ENCODE data around the gene C12orf57. TPM values are rescaled to one million over a fixed set of nuclear protein-coding genes. Genes with fewer than 3 reads are reported as not detected.

The C12orf57 gene
- total and polyA plus RNA-seq, 2 of the 8 experiments (the other 6 are each of a cell fraction or from before 2014, with no cell fraction given): 174 to 993 TPM

GRCh38 chr12:6977653-6978052 lies 33.8 kb downstream of the C12orf57 start:
- Histone ChIP-seq H3K4me2 (ENCODE audit: insufficient read depth in 1 of 2, low read depth in 2 of 2, low read length in 2 of 2) (no peak overlapping the region), H4K20me1 (replicated peaks in 1 of 2; ENCODE audit: control insufficient read depth in 1 of 2, insufficient read depth in 2 of 2, low read length in 2 of 2) (peaks cover 8 to 9% of the 10 kb centered on the region in 2 experiments), H3K27me3 (replicated peaks in 1 of 4; ENCODE audit: control insufficient read depth in 3 of 4, extremely low read depth in 1 of 4, insufficient read depth in 3 of 4, low read length in 3 of 4) (no peaks in the 10 kb centered on the region)

More at GRCh38 chr12:6977653-6978052, 33.8 kb downstream of the C12orf57 start:
- Histone ChIP-seq H3K79me2 (ENCODE audit: control insufficient read depth in 1 of 2, insufficient read depth in 2 of 2, low read length in 2 of 2) (peaks cover 0 to 4% of the 10 kb centered on the region in 2 experiments; a peak in 2 of 4 replicates), H2BK5ac (ENCODE audit: low read depth, low read length) (no peak overlapping the region), H3K9me3 (ENCODE audit: insufficient read depth in 2 of 2, low read depth in 1 of 2, low read length in 1 of 2) (no peaks in the 10 kb centered on the region), H2BK15ac (ENCODE audit: low read length) (no peak overlapping the region), H3K14ac (ENCODE audit: insufficient read length) (no peak overlapping the region), H4K8ac (ENCODE audit: extremely low read depth, insufficient read depth, low read length) (no peak overlapping the region), H2BK12ac (ENCODE audit: low read depth, low read length) (no peak overlapping the region), H3K4me3 (ENCODE audit: extremely low read depth in 1 of 4, insufficient read depth in 2 of 4, low read depth in 3 of 4, low read length in 4 of 4) (no peak overlapping the region), H3K56ac (replicated peaks; ENCODE audit: insufficient read length, low read depth, low read length) (no peak overlapping the region), H3K27ac (ENCODE audit: low read depth, low read length) (no peak overlapping the region; the same call in 1 of the 2 replicates), H3K23me2 (ENCODE audit: low read depth, low read length) (no peaks in the 10 kb centered on the region), H3K18ac (ENCODE audit: extremely low read depth, low read length) (no peak overlapping the region), H3K4me1 (replicated peaks in 1 of 4; ENCODE audit: control insufficient read depth in 3 of 4, insufficient read depth in 4 of 4, low read length in 3 of 4) (peaks cover 0 to 4% (median under 1%) of the 10 kb centered on the region in 4 experiments; a peak in 2 of 7 replicates), H2AFZ (ENCODE audit: low read length) (no peak overlapping the region), H3K36me3 (ENCODE audit: control insufficient read depth in 2 of 4, insufficient read depth in 4 of 4, low read length in 3 of 4) (peaks cover 25 to 76% (median 54%) of the 10 kb centered on the region in 4 experiments), H3K4ac (replicated peaks; ENCODE audit: insufficient read length, low read depth, low read length) (no peak overlapping the region), H3K23ac (ENCODE audit: insufficient read length) (no peak overlapping the region), H3K9ac (replicated peaks in 1 of 4; ENCODE audit: extremely low read depth in 1 of 4, low read depth in 3 of 4, low read length in 3 of 4) (no peak overlapping the region), H4K91ac (replicated peaks; ENCODE audit: insufficient read length, low read length) (no peak overlapping the region), H2BK20ac (ENCODE audit: low read length) (no peak overlapping the region), H3K79me1 (ENCODE audit: low read depth, low read length) (peaks cover 4% of the 10 kb centered on the region; the same call in 1 of the 2 replicates), H2AK5ac (ENCODE audit: low read depth, low read length) (no peak overlapping the region), H2BK120ac (replicated peaks; ENCODE audit: low read depth, low read length) (no peak overlapping the region), H4K5ac (ENCODE audit: insufficient read length, low read depth, low read length) (no peak overlapping the region)
- ChIA-PET CTCF (ENCODE audit: partially characterized antibody) (interaction anchor here (0.6 to 2.1 kb wide), 13 partner anchors 13 to 1730 kb away, joined by 3 to 10 read pairs (median 4); partner anchors contain the start of genes C12orf57, LPCAT3 and RNU7-1), POLR2A (ENCODE audit: partially characterized antibody) (interaction anchor here (0.6 to 30.5 kb wide), 20 partner anchors 9 to 555 kb away, joined by 3 to 1596 read pairs (median 4); partner anchors contain the start of genes ATN1, C12orf57, CLSTN3 and PTPN6)
- no peak for TF ChIP-seq JUND (IDR thresholded peaks at IDR 0.05; ENCODE audit: low read length)
- TF ChIP-seq RFX5 (IDR thresholded peaks at IDR 0.05; ENCODE audit: borderline replicate concordance, low read depth, low read length): no peak
- TF ChIP-seq TEAD4 (IDR thresholded peaks at IDR 0.05; ENCODE audit: low read depth, low read length): no peak
- TF ChIP-seq BACH1 (IDR thresholded peaks at IDR 0.05; ENCODE audit: low read length): no peak
- no peak for TF ChIP-seq RXRA (IDR thresholded peaks at IDR 0.05; ENCODE audit: insufficient read depth, low read depth, low read length)
- no peak for TF ChIP-seq SAP30 (IDR thresholded peaks at IDR 0.05; ENCODE audit: insufficient read depth, insufficient replicate concordance, low read length)
- no peak for TF ChIP-seq POLR2A (IDR thresholded peaks at IDR 0.05; ENCODE audit: control extremely low read depth in 1 of 2, low read depth in 2 of 2, low read length in 2 of 2)
- no peak for TF ChIP-seq RNF2 (IDR thresholded peaks at IDR 0.05; ENCODE audit: borderline replicate concordance, low read depth, low read length, missing control alignments, poor library complexity, severe bottlenecking)
- no peak for TF ChIP-seq ZNF274 (IDR thresholded peaks at IDR 0.05; ENCODE audit: borderline replicate concordance, extremely low read depth, low read length)
- DNase-seq (ENCODE audit: low read depth in 1 of 2, low spot score in 2 of 2): no peak
- no peak for FAIRE-seq
- WGBS, 2 experiments (ENCODE audit: extremely low coverage in 1 of 2, insufficient coverage in 1 of 2, insufficient read length in 1 of 2, insufficient replicate concordance in 2 of 2, low coverage in 1 of 2, low lambda C conversion rate in 2 of 2, missing lambda C conversion rate in 1 of 2): 92% methylated on average over 10 of the region's 10 CpGs; no CpG with 5 or more reads in 1 of the 2 experiments

Data from H1 (cell line).